GM18499 (cell line): ENCODE data around the gene RSPO1.

Source experiments
- ATAC-seq: cut with Tn5 transposase; IDR thresholded peaks from one replicate; pipeline ENCODE4 v1.9.1; 2021; ENCODE audit warnings: moderate number of reproducible peaks; ENCODE audit not compliant: insufficient read depth, unreplicated experiment

RSPO1 gene

DNA sequence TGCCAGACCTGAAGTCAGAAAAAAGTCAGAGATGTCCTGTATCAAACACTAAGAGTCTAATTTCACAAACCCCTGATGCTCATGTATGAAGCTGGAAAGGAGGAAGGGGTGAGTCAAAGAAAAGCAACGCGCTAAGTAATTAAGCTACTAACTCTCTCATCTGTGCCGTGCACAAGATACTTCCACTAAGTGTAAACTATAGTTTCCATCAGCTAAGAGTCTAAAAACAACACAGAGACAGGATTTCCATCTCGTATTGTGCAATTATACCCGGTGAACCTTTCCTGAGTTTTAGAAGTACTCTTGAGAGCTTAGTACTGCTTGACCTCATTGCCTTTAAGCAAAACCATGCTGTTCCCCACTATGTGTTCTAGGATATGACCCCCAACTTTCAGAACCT, 59.0 kb downstream of the RSPO1 start:
- no peak for ATAC-seq

DNA sequence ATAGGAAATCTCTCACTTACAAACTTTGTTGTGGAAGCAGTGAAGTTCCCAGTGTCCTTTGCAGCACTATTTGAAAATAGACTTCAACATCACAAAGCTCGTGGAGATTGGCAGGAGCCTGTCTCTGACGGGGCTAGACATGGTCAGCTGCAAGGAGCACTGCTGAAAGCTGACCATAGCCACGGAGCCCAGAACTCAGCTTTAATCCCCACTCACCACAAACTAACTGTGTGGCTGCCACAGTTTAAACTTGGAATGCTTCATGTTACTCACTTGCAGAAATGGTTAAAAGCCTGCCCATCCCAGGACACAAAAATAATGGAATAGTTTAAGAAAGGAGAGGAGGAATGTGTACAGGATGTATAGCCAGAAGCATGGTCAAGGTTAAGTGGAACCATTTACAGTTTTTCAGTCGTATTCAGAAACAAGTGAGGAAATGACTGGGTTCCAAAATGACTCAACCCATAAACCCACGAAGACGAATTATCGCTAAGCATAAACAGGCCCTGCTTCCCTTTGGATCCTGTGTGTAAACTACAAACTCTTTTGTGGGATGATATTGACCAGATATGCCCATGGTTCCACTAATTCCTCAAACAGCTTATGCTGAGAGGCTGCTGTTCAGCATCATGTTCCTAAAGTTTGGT, 59.7 kb downstream of the RSPO1 start:
- ATAC-seq, result no peak

DNA sequence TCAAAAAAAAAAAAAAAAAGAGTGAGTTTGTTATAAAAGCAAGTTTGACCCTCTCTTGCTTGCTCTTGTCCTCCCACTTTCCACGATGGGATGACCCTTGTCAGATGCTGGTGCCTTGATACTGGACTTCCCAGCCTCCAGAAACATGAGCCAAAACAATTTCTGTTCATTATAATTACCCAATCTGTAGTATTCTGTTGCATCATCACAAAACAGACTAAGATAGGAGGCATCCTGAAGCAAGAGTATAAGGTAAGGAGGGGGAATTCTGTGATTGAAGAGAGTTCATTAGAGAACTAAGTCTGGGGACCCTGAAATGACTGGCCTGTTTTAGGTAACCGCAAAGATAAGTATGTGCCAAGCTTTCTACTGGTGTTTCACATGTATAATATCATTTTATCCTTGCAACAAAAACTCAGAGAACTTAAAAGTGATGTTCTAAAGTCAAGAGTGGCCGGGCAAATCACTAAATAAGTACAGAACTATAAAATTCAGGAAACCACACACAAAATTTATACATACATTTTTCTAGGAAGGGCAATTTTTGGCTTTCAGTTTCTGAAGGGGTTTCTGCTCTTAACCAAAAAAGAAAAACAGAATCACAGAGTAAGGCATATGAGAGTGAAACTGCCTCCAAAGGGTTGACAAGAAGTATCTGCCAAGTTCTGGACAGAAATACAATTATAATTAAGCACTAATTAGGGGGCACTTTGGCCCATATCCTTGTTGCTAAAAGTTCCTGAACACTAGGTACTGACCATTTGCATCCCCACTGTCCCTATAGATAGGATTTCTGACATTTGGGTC, 64.0 kb downstream of the RSPO1 start:
- ATAC-seq, result no peak

DNA sequence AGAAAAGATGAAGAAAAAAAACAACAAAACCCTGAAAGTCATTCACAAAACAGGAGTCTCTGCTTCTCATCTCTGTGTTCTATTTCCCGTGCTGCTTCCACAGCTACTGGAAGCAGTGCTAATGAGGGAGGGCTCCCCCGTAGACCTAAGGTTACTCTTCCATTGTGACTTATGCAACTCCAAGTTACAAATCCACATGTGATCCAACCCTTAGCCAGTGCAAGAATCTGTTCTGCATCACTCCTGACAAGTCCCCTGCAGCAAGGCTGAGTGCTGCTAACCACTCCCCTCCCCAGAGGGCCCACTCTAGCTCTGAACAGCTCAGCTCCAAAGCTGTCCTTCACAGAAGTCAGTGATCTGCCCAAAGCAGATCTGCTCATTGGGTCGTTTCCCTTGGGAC, 67.7 kb downstream of the RSPO1 start:
- no peak for ATAC-seq

DNA sequence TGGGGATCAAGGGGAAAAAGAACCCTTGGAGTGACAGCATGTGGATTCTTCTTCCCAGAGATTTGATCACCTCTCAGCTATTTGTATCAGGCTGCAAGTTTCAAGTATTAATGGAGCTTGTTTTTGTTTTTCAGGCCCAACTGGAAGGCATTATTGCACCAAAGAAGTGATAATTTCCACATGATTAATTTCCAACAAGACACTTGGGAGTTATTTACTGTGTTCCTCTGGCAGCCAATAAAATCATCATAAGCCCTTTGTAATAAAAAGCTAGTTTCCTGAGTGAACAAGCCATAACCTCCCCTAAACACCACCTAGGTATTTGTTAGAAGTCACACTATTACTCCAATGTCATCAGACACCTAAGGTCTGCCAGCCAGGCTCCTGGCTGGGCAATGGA, 69.8 kb downstream of the RSPO1 start:
- ATAC-seq, result no peak

DNA sequence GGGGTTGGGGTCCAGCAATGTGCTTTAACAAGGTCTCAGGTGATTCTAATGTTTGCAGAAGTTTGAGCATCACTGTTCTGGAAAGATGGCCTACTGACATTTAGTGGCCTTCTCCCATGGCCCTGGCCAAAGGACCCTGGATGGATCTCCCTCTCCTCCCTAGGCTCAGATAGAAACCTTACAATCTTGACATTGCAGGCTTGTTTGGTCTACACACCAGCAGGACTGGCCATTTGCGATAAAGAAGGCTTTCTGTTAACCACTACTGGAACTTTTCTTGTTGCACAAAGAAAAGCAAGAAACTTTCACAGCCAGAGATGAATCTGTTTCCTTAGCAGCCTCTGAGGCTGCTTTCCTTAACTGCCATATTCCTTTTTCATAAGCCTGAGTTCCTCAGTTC, 71.7 kb downstream of the RSPO1 start:
- no peak for ATAC-seq
